Osteocyte (in vitro differentiated cells): Measurements from ENCODE around the gene ICA1. TPM values are rescaled to one million over a fixed set of nuclear protein-coding genes. Genes with fewer than 3 reads are reported as not detected.

Experiments
- DNase-seq: peaks from one replicate; pipeline ENCODE4 v3.0.0; 2021; ENCODE audit warnings: mixed read lengths; ENCODE audit not compliant: unreplicated experiment; ENCODE audit errors: extremely low spot score
- H3K27ac Mint-ChIP-seq: one replicate; pipeline ENCODE4 v1.8.0; 2021; ENCODE audit warnings: mild to moderate bottlenecking, mixed read lengths; ENCODE audit not compliant: unreplicated experiment
- H3K27me3 Mint-ChIP-seq: one replicate; pipeline ENCODE4 v1.8.0; 2021; ENCODE audit warnings: mixed read lengths; ENCODE audit not compliant: unreplicated experiment
- H3K36me3 Mint-ChIP-seq: one replicate; pipeline ENCODE4 v1.8.0; 2021; ENCODE audit warnings: mixed read lengths; ENCODE audit not compliant: unreplicated experiment
- H3K4me1 Mint-ChIP-seq: one replicate; pipeline ENCODE4 v1.8.0; 2021; ENCODE audit warnings: mixed read lengths; ENCODE audit not compliant: unreplicated experiment
- H3K4me3 Mint-ChIP-seq: one replicate; pipeline ENCODE4 v1.8.0; 2021; ENCODE audit warnings: mild to moderate bottlenecking, moderate library complexity, mixed read lengths; ENCODE audit not compliant: unreplicated experiment
- H3K9me3 Mint-ChIP-seq: one replicate; pipeline ENCODE4 v1.8.0; 2021; ENCODE audit warnings: mixed read lengths; ENCODE audit not compliant: unreplicated experiment
- CTCF ChIP-seq: fragments of 200-600 bp; sonication (generic); IDR thresholded peaks from 2 replicates; pipeline ENCODE4 v1.5.0; 2021; ENCODE audit warnings: antibody characterized with exemption, mild to moderate bottlenecking, moderate library complexity
- total RNA-seq: library from RNA; stranded (reverse); gene quantifications from 2 replicates; pipeline ENCODE4 v1.2.1, GENCODE V29; 2021

The ICA1 gene
- total RNA-seq, 1 donor from 2014 or later, result 2.2 TPM

GRCh38 chr7:8143151-8143874, 118.7 kb downstream of the ICA1 start:
- H3K4me3 Mint-ChIP-seq, result no peak overlapping the region
- no peaks in the 10 kb centered on the region for H3K4me1 Mint-ChIP-seq
- H3K36me3 Mint-ChIP-seq, result no peaks in the 10 kb centered on the region
- no peak overlapping the region for H3K27ac Mint-ChIP-seq
- TF ChIP-seq CTCF, result no peak
- H3K27me3 Mint-ChIP-seq, result peaks cover 6% of the 10 kb centered on the region
- no peak for DNase-seq
- H3K9me3 Mint-ChIP-seq, result no peaks in the 10 kb centered on the region

- Mint-ChIP-seq H3K27me3 (peaks cover 6% of the 10 kb centered on the region), H3K4me1 (no peaks in the 10 kb centered on the region), H3K27ac (no peak overlapping the region), H3K9me3 (no peaks in the 10 kb centered on the region), H3K4me3 (no peak overlapping the region), H3K36me3 (no peaks in the 10 kb centered on the region)
- DNase-seq, result no peak
- TF ChIP-seq CTCF, result no peak
Observed at GRCh38 chr7:8142477-8142876, 119.5 kb downstream of the ICA1 start.

DNA sequence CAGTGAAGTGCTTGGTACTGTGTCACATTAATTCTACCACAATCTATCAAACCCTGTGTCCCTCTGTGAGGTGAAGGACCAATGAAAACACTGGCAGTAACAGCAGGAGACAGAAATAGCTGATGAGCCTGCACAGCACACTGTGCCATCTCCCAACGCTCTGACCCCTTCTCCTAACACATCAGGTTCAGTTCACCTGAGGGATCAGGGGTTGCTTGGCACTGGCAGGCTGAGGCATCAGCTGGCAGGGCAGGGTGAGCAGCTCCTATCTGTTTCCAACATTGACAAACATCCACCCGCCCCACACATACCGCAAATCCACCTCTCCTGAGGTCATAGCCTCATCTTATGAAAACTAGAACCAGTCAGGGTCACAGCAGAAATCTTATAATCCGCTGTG, 120.9 kb downstream of the ICA1 start:
- no peaks in the 10 kb centered on the region for H3K4me1 Mint-ChIP-seq
- no peak overlapping the region for H3K4me3 Mint-ChIP-seq
- no peak for TF ChIP-seq CTCF

DNA sequence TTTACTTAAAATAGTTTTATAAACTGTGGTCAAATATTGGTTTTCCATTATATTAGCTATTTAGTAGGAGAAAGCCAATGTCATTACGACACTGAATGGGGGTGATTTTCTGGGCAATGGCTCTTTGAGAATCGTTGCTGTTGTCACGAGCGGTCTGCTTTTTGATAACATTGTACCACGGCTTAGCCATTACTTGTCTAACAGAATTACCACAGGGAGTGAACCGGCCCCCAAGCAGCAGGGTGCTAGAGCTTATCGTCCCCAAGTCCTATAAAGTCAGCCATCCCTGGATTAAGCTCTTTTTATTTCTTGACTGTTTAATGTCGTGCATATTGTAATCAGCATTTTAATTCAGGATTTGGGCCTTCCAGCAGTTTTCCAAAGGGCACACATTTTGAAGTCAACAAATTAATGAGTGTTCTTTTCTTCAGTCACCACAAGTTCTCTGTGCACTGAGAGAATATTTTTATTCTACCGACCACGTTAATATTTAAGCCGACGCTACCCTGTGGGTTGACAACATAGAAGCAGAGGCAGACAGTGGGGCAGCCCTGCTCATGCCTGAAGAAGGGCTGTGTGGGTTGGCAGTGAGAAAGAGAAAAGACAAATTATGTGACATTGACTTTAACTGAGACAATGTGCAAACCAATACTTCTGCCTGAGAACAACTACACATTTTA, 125.8 kb downstream of the ICA1 start:
- H3K27me3 Mint-ChIP-seq, result peaks cover 14% of the 10 kb centered on the region
- no peaks in the 10 kb centered on the region for H3K9me3 Mint-ChIP-seq
- H3K27ac Mint-ChIP-seq, result no peak overlapping the region
- H3K4me3 Mint-ChIP-seq, result no peak overlapping the region
- DNase-seq, result no peak
- no peak for TF ChIP-seq CTCF
- peaks cover 4% of the 10 kb centered on the region for H3K4me1 Mint-ChIP-seq
- H3K36me3 Mint-ChIP-seq, result no peaks in the 10 kb centered on the region

More for the DNA sequence above, 120.9 kb downstream of the ICA1 start:
- H3K9me3 Mint-ChIP-seq, result no peaks in the 10 kb centered on the region
- no peaks in the 10 kb centered on the region for H3K36me3 Mint-ChIP-seq
- no peak for DNase-seq
- no peak overlapping the region for H3K27ac Mint-ChIP-seq
- peaks cover 6% of the 10 kb centered on the region for H3K27me3 Mint-ChIP-seq

DNA sequence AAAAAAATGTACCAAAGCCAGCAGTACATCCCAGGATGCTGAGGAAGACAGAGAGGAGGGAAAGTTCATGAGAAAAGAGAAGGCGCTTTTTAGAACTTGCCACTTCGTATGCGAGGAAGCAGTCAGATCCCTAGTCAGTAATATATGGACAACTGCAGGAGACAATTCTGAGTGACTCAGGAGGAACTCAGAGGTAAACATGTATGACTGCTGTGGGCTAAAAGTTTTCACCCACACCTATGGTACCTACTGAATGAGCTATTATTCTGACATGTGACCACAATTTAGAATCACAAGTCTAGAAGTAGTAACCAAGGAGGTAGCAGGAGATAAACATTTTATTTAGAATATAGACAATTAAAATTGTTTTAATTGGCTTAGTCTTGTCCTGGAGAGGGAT, 126.5 kb downstream of the ICA1 start:
- H3K4me1 Mint-ChIP-seq, result peaks cover 4% of the 10 kb centered on the region
- no peaks in the 10 kb centered on the region for H3K9me3 Mint-ChIP-seq
- H3K27ac Mint-ChIP-seq, result no peak overlapping the region
- no peaks in the 10 kb centered on the region for H3K36me3 Mint-ChIP-seq
- no peak overlapping the region for H3K4me3 Mint-ChIP-seq
- DNase-seq, result no peak
- TF ChIP-seq CTCF, result no peak
- H3K27me3 Mint-ChIP-seq, result peaks cover 11% of the 10 kb centered on the region
